PC-9 (cell line): ENCODE data around the gene GSC2.

ENCODE experiments used
- CTCF ChIP-seq: fragments of 200-600 bp; sonication (generic); conservative IDR thresholded peaks from 2 replicates; pipeline ENCODE4 v1.6.1; 2017; ENCODE audit warnings: mixed run types, antibody characterized with exemption, mild to moderate bottlenecking, moderate library complexity
- EZH2 ChIP-seq: fragments of 200-600 bp; sonication (generic); IDR thresholded peaks from 2 replicates; pipeline ENCODE4 v1.8.0; 2017; ENCODE audit warnings: antibody characterized with exemption, low read depth

GRCh38 chr22:19128946-19129727, 21.0 kb downstream of the GSC2 start:
- TF ChIP-seq CTCF (no peak), EZH2 (no peak)
